Activated CD4-positive, alpha-beta memory T cell treated with anti-CD3 and anti-CD28 coated beads for 36 hours (primary cell): Measurements from ENCODE around the gene CELF2. TPM values are rescaled to one million over a fixed set of nuclear protein-coding genes. Genes with fewer than 3 reads are reported as not detected.
"Not testable (repeated sequence)": the region's sequence is repeated elsewhere in the genome, so short reads cannot be mapped to it uniquely, and the experiment has no call there.

Experiments used
- CTCF ChIA-PET: fragments of 350-600 bp; sonication (Branson Sonifier 250); formaldehyde crosslinking; loops from one replicate; lab custom pipeline; 2021; ENCODE audit warnings: antibody characterized with exemption, inconsistent platforms; lab: Charles Lee
- POLR2A ChIA-PET: fragments of 350-600 bp; sonication (Branson Sonifier 250); formaldehyde crosslinking; loops from one replicate; lab custom pipeline; 2021; ENCODE audit warnings: antibody characterized with exemption; lab: Charles Lee
- DNase-seq: peaks from one replicate; pipeline ENCODE4 v3.0.0-alpha.2; 2020
- H3K27ac Mint-ChIP-seq: one replicate; pipeline ENCODE4 v1.8.0; 2021; ENCODE audit warnings: mixed read lengths
- H3K27me3 Mint-ChIP-seq: one replicate; pipeline ENCODE4 v1.8.0; 2021; ENCODE audit warnings: mixed read lengths
- H3K36me3 Mint-ChIP-seq: one replicate; pipeline ENCODE4 v1.8.0; 2021; ENCODE audit warnings: mixed read lengths
- H3K4me1 Mint-ChIP-seq: one replicate; pipeline ENCODE4 v1.8.0; 2021; ENCODE audit warnings: low read depth, mixed read lengths
- H3K4me3 Mint-ChIP-seq: one replicate; pipeline ENCODE4 v1.8.0; 2021; ENCODE audit warnings: mild to moderate bottlenecking, mixed read lengths
- H3K9me3 Mint-ChIP-seq: one replicate; pipeline ENCODE4 v1.8.0; 2021; ENCODE audit warnings: mixed read lengths
- intact Hi-C: fragments of 100-400 bp; cut with micrococcal nuclease; formaldehyde crosslinking; loops from one replicate; pipeline ENCODE4 v1.15.1; 2023
- total RNA-seq, 2 experiments: library from RNA; stranded (reverse); gene quantifications; one replicate each; pipeline ENCODE4 v1.2.3, GENCODE V29; 2021

Gene CELF2
- total RNA-seq, 2 experiments from 2014 or later = 109 to 113 TPM

- Mint-ChIP-seq H3K4me1 (peaks cover 10% of the 10 kb centered on the region), H3K27me3 (no peaks in the 10 kb centered on the region), H3K9me3 (no peaks in the 10 kb centered on the region), H3K27ac (no peak overlapping the region), H3K36me3 (peaks cover 2% of the 10 kb centered on the region), H3K4me3 (no peak overlapping the region)
- intact Hi-C loops = no loop called here
- ChIA-PET POLR2A (no interaction called here), CTCF (no interaction called here)
- DNase-seq = no peak
Measured at GRCh38 chr10:11355592-11355991, 337.9 kb downstream of the CELF2 start.

GRCh38 chr10:11357439-11357838, 339.8 kb downstream of the CELF2 start:
- H3K27me3 Mint-ChIP-seq = no peaks in the 10 kb centered on the region
- no peak for DNase-seq
- peaks cover 2% of the 10 kb centered on the region for H3K36me3 Mint-ChIP-seq
- no peak overlapping the region for H3K4me3 Mint-ChIP-seq
- CTCF ChIA-PET = no interaction called here
- no peak overlapping the region for H3K27ac Mint-ChIP-seq
- POLR2A ChIA-PET = no interaction called here
- peaks cover 10% of the 10 kb centered on the region for H3K4me1 Mint-ChIP-seq
- no peaks in the 10 kb centered on the region for H3K9me3 Mint-ChIP-seq
- intact Hi-C loops = no loop called here

- Mint-ChIP-seq H3K27ac (no peak overlapping the region), H3K36me3 (peaks cover 2% of the 10 kb centered on the region), H3K4me3 (no peak overlapping the region), H3K9me3 (no peaks in the 10 kb centered on the region), H3K4me1 (peaks cover 7% of the 10 kb centered on the region), H3K27me3 (no peaks in the 10 kb centered on the region)
- CTCF ChIA-PET = interaction anchor here (0.7 kb wide), 1 partner anchor 682 kb away, joined by 3 read pairs; no protein-coding TSS in a partner anchor
- POLR2A ChIA-PET = no interaction called here
- DNase-seq = no peak
- intact Hi-C loops = no loop called here
Measured at GRCh38 chr10:11358011-11358410, 340.3 kb downstream of the CELF2 start.

GRCh38 chr10:11358923-11359575, 341.4 kb downstream of the CELF2 start:
- Mint-ChIP-seq H3K27ac (no peak overlapping the region), H3K36me3 (peaks cover 2% of the 10 kb centered on the region), H3K9me3 (no peaks in the 10 kb centered on the region), H3K4me3 (no peak overlapping the region), H3K27me3 (no peaks in the 10 kb centered on the region), H3K4me1 (no peaks in the 10 kb centered on the region)
- POLR2A ChIA-PET = no interaction called here
- CTCF ChIA-PET = no interaction called here
- intact Hi-C loops = no loop called here
- no peak for DNase-seq

- Mint-ChIP-seq H3K36me3 (peaks cover 2% of the 10 kb centered on the region), H3K27ac (no peak overlapping the region)
- intact Hi-C loops = no loop called here
Measured at GRCh38 chr10:11359869-11360268, 342.2 kb downstream of the CELF2 start.

GRCh38 chr10:11363497-11363896, 345.8 kb downstream of the CELF2 start:
- H3K4me1 Mint-ChIP-seq = peaks cover 4% of the 10 kb centered on the region
- intact Hi-C loops = no loop called here
- H3K36me3 Mint-ChIP-seq = peaks cover 2% of the 10 kb centered on the region
- H3K27ac Mint-ChIP-seq = no peak overlapping the region
- DNase-seq = no peak
- POLR2A ChIA-PET = interaction anchor here (1.0 kb wide), 1 partner anchor 11 kb away, joined by 3 read pairs; no protein-coding TSS in a partner anchor
- CTCF ChIA-PET = no interaction called here
- no peak overlapping the region for H3K4me3 Mint-ChIP-seq
- H3K9me3 Mint-ChIP-seq = no peaks in the 10 kb centered on the region
- H3K27me3 Mint-ChIP-seq = no peaks in the 10 kb centered on the region

More at GRCh38 chr10:11359869-11360268, 342.2 kb downstream of the CELF2 start:
- no peaks in the 10 kb centered on the region for H3K4me1 Mint-ChIP-seq
- no peaks in the 10 kb centered on the region for H3K9me3 Mint-ChIP-seq
- no peak overlapping the region for H3K4me3 Mint-ChIP-seq
- POLR2A ChIA-PET = no interaction called here
- DNase-seq = no peak
- no peaks in the 10 kb centered on the region for H3K27me3 Mint-ChIP-seq
- CTCF ChIA-PET = no interaction called here

- no peak overlapping the region for H3K27ac Mint-ChIP-seq
- peaks cover 6% of the 10 kb centered on the region for H3K4me1 Mint-ChIP-seq
- H3K36me3 Mint-ChIP-seq = no peaks in the 10 kb centered on the region
- DNase-seq = no peak
- POLR2A ChIA-PET = interaction anchor here (0.6 to 1.0 kb wide), 2 partner anchors 10 to 26 kb away, joined by 3 read pairs; no protein-coding TSS in a partner anchor
- no peaks in the 10 kb centered on the region for H3K27me3 Mint-ChIP-seq
- intact Hi-C loops = no loop called here
- CTCF ChIA-PET = no interaction called here
- no peak overlapping the region for H3K4me3 Mint-ChIP-seq
- no peaks in the 10 kb centered on the region for H3K9me3 Mint-ChIP-seq
Measured at GRCh38 chr10:11364241-11364640, 346.6 kb downstream of the CELF2 start.

GRCh38 chr10:11366889-11367288, 349.2 kb downstream of the CELF2 start:
- H3K4me1 Mint-ChIP-seq, H3K36me3 Mint-ChIP-seq, CTCF ChIA-PET, H3K27me3 Mint-ChIP-seq, H3K9me3 Mint-ChIP-seq, H3K27ac Mint-ChIP-seq, DNase-seq, intact Hi-C loops, H3K4me3 Mint-ChIP-seq, POLR2A ChIA-PET: not testable (repeated sequence)

- Mint-ChIP-seq H3K4me3 (no peak overlapping the region), H3K36me3 (no peaks in the 10 kb centered on the region), H3K9me3 (no peaks in the 10 kb centered on the region), H3K27me3 (no peaks in the 10 kb centered on the region), H3K27ac (no peak overlapping the region), H3K4me1 (peaks cover 6% of the 10 kb centered on the region)
- CTCF ChIA-PET = no interaction called here
- no peak for DNase-seq
- POLR2A ChIA-PET = no interaction called here
- intact Hi-C loops = no loop called here
Measured at GRCh38 chr10:11367505-11367904, 349.8 kb downstream of the CELF2 start.

- intact Hi-C loops = no loop called here
- no peak overlapping the region for H3K27ac Mint-ChIP-seq
- POLR2A ChIA-PET = interaction anchor here (1.2 kb wide), 1 partner anchor 10 kb away, joined by 3 read pairs; no protein-coding TSS in a partner anchor
Measured at GRCh38 chr10:11373717-11374171, 356.1 kb downstream of the CELF2 start.

GRCh38 chr10:11377267-11377666, 359.6 kb downstream of the CELF2 start:
- Mint-ChIP-seq H3K27me3 (no peaks in the 10 kb centered on the region), H3K36me3 (no peaks in the 10 kb centered on the region), H3K4me1 (peaks cover 10% of the 10 kb centered on the region), H3K27ac (no peak overlapping the region), H3K9me3 (no peaks in the 10 kb centered on the region), H3K4me3 (no peak overlapping the region)
- DNase-seq = no peak
- POLR2A ChIA-PET = no interaction called here
- intact Hi-C loops = no loop called here
- CTCF ChIA-PET = no interaction called here

More at GRCh38 chr10:11373717-11374171, 356.1 kb downstream of the CELF2 start:
- CTCF ChIA-PET = no interaction called here
- H3K36me3 Mint-ChIP-seq = no peaks in the 10 kb centered on the region
- no peaks in the 10 kb centered on the region for H3K27me3 Mint-ChIP-seq
- no peaks in the 10 kb centered on the region for H3K4me1 Mint-ChIP-seq
- no peak overlapping the region for H3K4me3 Mint-ChIP-seq
- DNase-seq = no peak
- H3K9me3 Mint-ChIP-seq = no peaks in the 10 kb centered on the region

- no peak overlapping the region for H3K27ac Mint-ChIP-seq
- ChIA-PET POLR2A (no interaction called here), CTCF (no interaction called here)
- peaks cover 10% of the 10 kb centered on the region for H3K4me1 Mint-ChIP-seq
- no peak overlapping the region for H3K4me3 Mint-ChIP-seq
- no peaks in the 10 kb centered on the region for H3K36me3 Mint-ChIP-seq
- DNase-seq = no peak
- intact Hi-C loops = no loop called here
- no peaks in the 10 kb centered on the region for H3K27me3 Mint-ChIP-seq
- H3K9me3 Mint-ChIP-seq = no peaks in the 10 kb centered on the region
Measured at GRCh38 chr10:11378835-11379234, 361.2 kb downstream of the CELF2 start.

GRCh38 chr10:11379771-11380170, 362.1 kb downstream of the CELF2 start:
- no peaks in the 10 kb centered on the region for H3K27me3 Mint-ChIP-seq
- no peaks in the 10 kb centered on the region for H3K36me3 Mint-ChIP-seq
- intact Hi-C loops = no loop called here
- ChIA-PET POLR2A (no interaction called here), CTCF (interaction anchor here (0.6 kb wide), 1 partner anchor 364 kb away, joined by 3 read pairs; no protein-coding TSS in a partner anchor)
- no peak for DNase-seq
- H3K4me1 Mint-ChIP-seq = peaks cover 10% of the 10 kb centered on the region
- no peaks in the 10 kb centered on the region for H3K9me3 Mint-ChIP-seq
- H3K4me3 Mint-ChIP-seq = no peak overlapping the region
- H3K27ac Mint-ChIP-seq = no peak overlapping the region
